GM23338 (cell line): ENCODE results near the gene HSPB2. TPM values are rescaled to one million over a fixed set of nuclear protein-coding genes. Genes with fewer than 3 reads are reported as not detected.

Experiments
- ATAC-seq: fragments of 200-7000 bp; cut with Tn5 transposase; 3 replicates; pipeline ENCODE4 v1.9.1; 2020
- DNase-seq: peaks from one replicate; pipeline ENCODE4 v3.0.0-alpha.2; 2015; ENCODE audit warnings: low spot score
- H2AFZ ChIP-seq: fragments of 200-600 bp; sonication (generic); 2 replicates; pipeline ENCODE4 v1.8.0; 2016; ENCODE audit warnings: antibody characterized with exemption, mild to moderate bottlenecking, moderate library complexity
- H3F3A ChIP-seq: fragments of 200-600 bp; sonication (generic); replicated peaks from 2 replicates; pipeline ENCODE4 v1.8.0; 2017; ENCODE audit warnings: antibody characterized with exemption, mixed run types, low read depth
- H3K27ac ChIP-seq: fragments of 200-600 bp; sonication (generic); 2 replicates; pipeline ENCODE4 v1.6.1; 2016; ENCODE audit warnings: low read depth
- H3K27me3 ChIP-seq: fragments of 200-600 bp; sonication (generic); 2 replicates; pipeline ENCODE4 v1.8.0; 2016; ENCODE audit warnings: mild to moderate bottlenecking, mixed run types, moderate library complexity; ENCODE audit not compliant: insufficient read depth
- H3K36me3 ChIP-seq: fragments of 200-600 bp; sonication (generic); 2 replicates; pipeline ENCODE4 v1.8.0; 2016; ENCODE audit warnings: mild to moderate bottlenecking; ENCODE audit not compliant: insufficient read depth
- H3K4me1 ChIP-seq: fragments of 200-600 bp; sonication (generic); 2 replicates; pipeline ENCODE4 v1.8.0; 2016; ENCODE audit warnings: mild to moderate bottlenecking, moderate library complexity; ENCODE audit not compliant: insufficient read depth
- H3K4me2 ChIP-seq: fragments of 200-600 bp; sonication (generic); 2 replicates; pipeline ENCODE4 v1.7.1; 2017; ENCODE audit warnings: mixed run types
- H3K4me3 ChIP-seq: fragments of 200-600 bp; sonication (generic); 2 replicates; pipeline ENCODE4 v1.6.1; 2016; ENCODE audit warnings: mixed run types
- H3K79me2 ChIP-seq: fragments of 200-600 bp; sonication (generic); replicated peaks from 2 replicates; pipeline ENCODE4 v1.8.0; 2017; ENCODE audit warnings: mild to moderate bottlenecking; ENCODE audit not compliant: insufficient read depth
- H3K9me2 ChIP-seq: fragments of 200-600 bp; sonication (generic); 2 replicates; pipeline ENCODE4 v1.8.0; 2017; ENCODE audit not compliant: insufficient read depth
- H4K20me1 ChIP-seq: fragments of 200-600 bp; sonication (generic); replicated peaks from 2 replicates; pipeline ENCODE4 v1.8.0; 2017; ENCODE audit warnings: mild to moderate bottlenecking; ENCODE audit not compliant: insufficient read depth
- H3K27ac Mint-ChIP-seq: 2 replicates; pipeline ENCODE4 v1.8.0; 2020; ENCODE audit warnings: inconsistent platforms, mild to moderate bottlenecking, moderate library complexity, mixed read lengths
- H3K27me3 Mint-ChIP-seq: 3 replicates; pipeline ENCODE4 v1.8.0; 2022; ENCODE audit warnings: low read depth, mild to moderate bottlenecking, moderate library complexity, mixed read lengths, inconsistent platforms; ENCODE audit not compliant: insufficient read depth, poor library complexity
- H3K36me3 Mint-ChIP-seq: 3 replicates; pipeline ENCODE4 v1.8.0; 2021; ENCODE audit warnings: low read depth, mild to moderate bottlenecking, inconsistent platforms, moderate library complexity, mixed read lengths
- H3K4me1 Mint-ChIP-seq: 3 replicates; pipeline ENCODE4 v1.8.0; 2020; ENCODE audit warnings: mild to moderate bottlenecking, inconsistent platforms, mixed read lengths
- H3K4me3 Mint-ChIP-seq: 3 replicates; pipeline ENCODE4 v1.8.0; 2021; ENCODE audit warnings: moderate library complexity, mild to moderate bottlenecking, inconsistent platforms, mixed read lengths
- H3K9me3 Mint-ChIP-seq: 3 replicates; pipeline ENCODE4 v1.8.0; 2020; ENCODE audit warnings: moderate library complexity, mild to moderate bottlenecking, inconsistent platforms, mixed read lengths
- CREB1 ChIP-seq: fragments of 250-450 bp; sonication (Bioruptor Pico); IDR thresholded peaks from 2 replicates; pipeline ENCODE4 v1.5.0; 2020; ENCODE audit warnings: low read depth, mild to moderate bottlenecking, moderate library complexity
- CTCF ChIP-seq, 2 experiments: fragments of 200-600 bp in 1 of 2; sonication (generic) in 1 of 2; conservative IDR thresholded peaks; 2 replicates each; pipeline versions ENCODE4 v1.5.1 to v1.6.1; 2016 to 2017; ENCODE audit warnings: antibody characterized with exemption in 2 of 2, low read depth in 2 of 2, mild to moderate bottlenecking in 2 of 2, moderate library complexity in 1 of 2
- ETS1 ChIP-seq: IDR thresholded peaks from 2 replicates; pipeline ENCODE4 v1.6.1; 2016; ENCODE audit warnings: antibody characterized with exemption
- EZH2phosphoT487 ChIP-seq: fragments of 200-600 bp; sonication (generic); IDR thresholded peaks from one replicate; pipeline ENCODE4 v1.8.1; 2018; ENCODE audit warnings: antibody characterized with exemption; ENCODE audit not compliant: unreplicated experiment
- JUNB ChIP-seq: IDR thresholded peaks from one replicate; pipeline ENCODE4 v1.6.1; 2016; ENCODE audit warnings: antibody characterized with exemption; ENCODE audit not compliant: unreplicated experiment
- NANOG ChIP-seq: IDR thresholded peaks from 2 replicates; pipeline ENCODE4 v1.6.1; 2016; ENCODE audit warnings: antibody characterized with exemption, borderline replicate concordance
- POLR2AphosphoS5 ChIP-seq: IDR thresholded peaks from 2 replicates; pipeline ENCODE4 v1.6.1; 2016; ENCODE audit warnings: antibody characterized with exemption, low read depth
- STAT1 ChIP-seq: IDR thresholded peaks from one replicate; pipeline ENCODE4 v1.6.1; 2016; ENCODE audit warnings: antibody characterized with exemption; ENCODE audit not compliant: unreplicated experiment
- ZNF114 ChIP-seq: fragments of 250-450 bp; sonication (Bioruptor Pico); IDR thresholded peaks from 2 replicates; pipeline ENCODE4 v1.5.0; 2020; ENCODE audit warnings: mild to moderate bottlenecking, moderate library complexity
- ZNF331 ChIP-seq: fragments of 250-450 bp; sonication (Bioruptor Pico); IDR thresholded peaks from 2 replicates; pipeline ENCODE4 v1.5.0; 2020; ENCODE audit warnings: low read depth, mild to moderate bottlenecking, moderate library complexity
- ZNF462 ChIP-seq: fragments of 250-450 bp; sonication (Bioruptor Pico); IDR thresholded peaks from 2 replicates; pipeline ENCODE4 v1.5.0; 2020; ENCODE audit warnings: mild to moderate bottlenecking, moderate library complexity
- polyA plus RNA-seq: library from polyadenylated mRNA; unstranded; fragments of >200 nt; fragmentation: Nextera tagmentation; extraction: Ambion mirVana; gene quantifications from 2 replicates; pipeline ENCODE4 v1.2.1, GENCODE V29; 2016
- total RNA-seq: library from RNA; depleted of rRNA; stranded (reverse); fragments of >200 nt; shearing (Covaris generic); gene quantifications from 2 replicates; pipeline ENCODE4 v1.2.3, GENCODE V29; 2014

HSPB2 gene
- total and polyA plus RNA-seq, 2 experiments from 2014 or later, result 1.0 to 2.6 TPM

GRCh38 chr11:111938687-111939160, 26.2 kb downstream of the HSPB2 start (continued):
- TF ChIP-seq CTCF (conservative IDR thresholded peaks at IDR 0.05; ENCODE audit: low read depth in 2 of 2) (no peak), EZH2phosphoT487 (no peak), ETS1 (no peak)

- H3K4me2 ChIP-seq, result no peak overlapping the region
- Mint-ChIP-seq H3K36me3 (no peaks in the 10 kb centered on the region; the same call in 2 of the 3 replicates), H3K27ac (no peak overlapping the region), H3K27me3 (peaks cover 5% of the 10 kb centered on the region), H3K9me3 (no peaks in the 10 kb centered on the region; the same call in 2 of the 3 replicates), H3K4me1 (peaks cover 48% of the 10 kb centered on the region), H3K4me3 (no peak overlapping the region)
- H3K27ac ChIP-seq, result no peak overlapping the region
- no peaks in the 10 kb centered on the region for H3K36me3 ChIP-seq
- H3K27me3 ChIP-seq, result no peaks in the 10 kb centered on the region
- H4K20me1 ChIP-seq, result no peaks in the 10 kb centered on the region; the same call in 1 of the 2 replicates
- H3K79me2 ChIP-seq, result peaks cover 17% of the 10 kb centered on the region; the same call in 1 of the 2 replicates
- ATAC-seq (no peak), DNase-seq (no peak)
- no peaks in the 10 kb centered on the region for H3K9me2 ChIP-seq
- no peak overlapping the region for H3K4me3 ChIP-seq
- peaks cover 34% of the 10 kb centered on the region for H3K4me1 ChIP-seq
- H3F3A ChIP-seq, result peaks cover 14% of the 10 kb centered on the region; the same call in 1 of the 2 replicates
- no peak overlapping the region for H2AFZ ChIP-seq
- TF ChIP-seq CTCF (conservative IDR thresholded peaks at IDR 0.05; ENCODE audit: low read depth in 2 of 2) (no peak), ZNF462 (no peak), EZH2phosphoT487 (no peak), STAT1 (no peak), CREB1 (CRISPR knock-in tag) (no peak), ZNF114 (no peak), ZNF331 (CRISPR knock-in tag) (no peak), JUNB (no peak), POLR2AphosphoS5 (no peak), NANOG (no peak), ETS1 (no peak)
Measured at GRCh38 chr11:111939836-111940604, 27.5 kb downstream of the HSPB2 start.
